K562 (cell line): Measurements from ENCODE around the gene PLA2R1. TPM values are rescaled to one million over a fixed set of nuclear protein-coding genes. Genes with fewer than 3 reads are reported as not detected.

Experiments
- ATAC-seq: fragments of 200-7000 bp; cut with Tn5 transposase; 3 replicates; pipeline ENCODE4 v1.9.1; 2020; ENCODE audit warnings: moderate library complexity
- BruUV-seq: library from RNA; stranded (reverse); fragments of 400-500 nt; replicated peaks from 2 replicates; lab custom pipeline; 2021; lab: Mats Ljungman, UMichigan
- CTCF ChIA-PET: fragments of 300-600 bp; formaldehyde crosslinking; extraction: SDS; loops from one replicate; lab custom pipeline; 2021; ENCODE audit warnings: low intra/inter-chr PET ratio; lab: Yijun Ruan, JAX
- POLR2A ChIA-PET: fragments of 300-600, 350-650 bp; sonication (Branson Sonifier 250); formaldehyde crosslinking; extraction: SDS; loops from one replicate; lab custom pipeline; 2021; ENCODE audit warnings: antibody characterized with exemption, inconsistent platforms; lab: Yijun Ruan, JAX
- DNase-seq, 4 experiments: peaks; one replicate each; pipeline versions ENCODE4 v3.0.0 to v3.0.0-alpha.2; 2011 to 2018; ENCODE audit warnings: low spot score in 3 of 4, mixed read lengths in 3 of 4; ENCODE audit errors: extremely low read depth in 1 of 4
- FAIRE-seq: peaks from 2 replicates; lab custom pipeline; 2011; peaks lifted over from hg19 to GRCh38; lab: Jason Lieb, UNC
- H2AFZ ChIP-seq: 2 replicates; pipeline ENCODE4 v1.6.0; 2011; ENCODE audit warnings: low read depth, low read length, control low read depth, inconsistent platforms
- H3K27ac ChIP-seq: fragments of 200-600 bp; 3 replicates; pipeline ENCODE4 v1.8.0; 2011; ENCODE audit warnings: low read depth, mild to moderate bottlenecking, control low read depth, inconsistent platforms, low read length, moderate library complexity, mixed read lengths; ENCODE audit errors: extremely low read depth
- H3K27me3 ChIP-seq, 2 experiments: fragments of 300-600 bp in 1 of 2; 2 replicates in 1 of 2; 3 replicates in 1 of 2; pipeline versions ENCODE4 v1.6.0 to v1.8.0; 2011; ENCODE audit warnings: inconsistent platforms in 2 of 2, low read length in 2 of 2, mild to moderate bottlenecking in 1 of 2, mixed read lengths in 1 of 2, moderate library complexity in 1 of 2; ENCODE audit not compliant: control insufficient read depth in 2 of 2, insufficient read depth in 2 of 2
- H3K36me3 ChIP-seq: fragments of 300-600 bp; 3 replicates; pipeline ENCODE4 v1.8.0; 2011; ENCODE audit warnings: mild to moderate bottlenecking, low read length, inconsistent platforms; ENCODE audit not compliant: control insufficient read depth, insufficient read depth
- H3K4me1 ChIP-seq, 2 experiments: fragments of 200-600 bp in 1 of 2; replicated peaks in 1 of 2; 2 replicates in 1 of 2; 3 replicates in 1 of 2; pipeline versions ENCODE4 v1.5.1 to v1.8.0; 2011; ENCODE audit warnings: inconsistent platforms in 2 of 2, low read length in 2 of 2, mild to moderate bottlenecking in 1 of 2, mixed read lengths in 1 of 2, moderate library complexity in 1 of 2; ENCODE audit not compliant: control insufficient read depth in 2 of 2, insufficient read depth in 2 of 2
- H3K4me2 ChIP-seq: 2 replicates; pipeline ENCODE4 v1.6.1; 2011; ENCODE audit warnings: low read length, control low read depth, inconsistent platforms, mixed read lengths; ENCODE audit not compliant: insufficient read depth
- H3K4me3 ChIP-seq: fragments of 200-600 bp; sonication (generic), shearing (Covaris generic); 2 replicates; pipeline ENCODE4 v1.5.1; 2016; ENCODE audit warnings: control low read depth, inconsistent platforms
- H3K79me2 ChIP-seq: fragments of 200-600 bp; 3 replicates; pipeline ENCODE4 v1.8.0; 2011; ENCODE audit warnings: low read length, inconsistent platforms; ENCODE audit not compliant: control insufficient read depth, insufficient read depth
- H3K9ac ChIP-seq, 2 experiments: 2 replicates each; pipeline versions ENCODE4 v1.6.0 to v1.6.1; 2011; ENCODE audit warnings: low read depth in 2 of 2, low read length in 2 of 2, control low read depth in 1 of 2, inconsistent platforms in 1 of 2, mild to moderate bottlenecking in 1 of 2, mixed read lengths in 1 of 2; ENCODE audit not compliant: insufficient read depth in 1 of 2
- H3K9me1 ChIP-seq: one replicate; pipeline ENCODE4 v1.6.0; 2011; ENCODE audit warnings: inconsistent platforms, mild to moderate bottlenecking, low read length, moderate library complexity; ENCODE audit not compliant: control insufficient read depth, insufficient read depth
- H3K9me3 ChIP-seq: replicated peaks from 2 replicates; pipeline ENCODE4 v1.5.1; 2011; ENCODE audit warnings: low read depth, low read length, inconsistent platforms; ENCODE audit not compliant: control insufficient read depth, insufficient read depth
- H4K20me1 ChIP-seq: replicated peaks from 2 replicates; pipeline ENCODE4 v1.6.1; 2011; ENCODE audit warnings: low read length, inconsistent platforms, mixed read lengths; ENCODE audit not compliant: control insufficient read depth, insufficient read depth
- CBX5 ChIP-seq: IDR thresholded peaks from 2 replicates; pipeline ENCODE4 v1.6.1; 2014; ENCODE audit warnings: low read depth, borderline replicate concordance
- CHD1 ChIP-seq: fragments of 200-600 bp; sonication (generic); IDR thresholded peaks from one replicate; pipeline ENCODE4 v1.6.1; 2012; ENCODE audit warnings: mild to moderate bottlenecking, moderate library complexity, low read length, inconsistent platforms
- COPS2 ChIP-seq: fragments of 450-650 bp; conservative IDR thresholded peaks from 2 replicates; pipeline ENCODE4 v1.6.1; 2016; ENCODE audit warnings: mild to moderate bottlenecking, moderate library complexity
- FOXA3 ChIP-seq, 2 experiments: fragments of 450-650 bp in 1 of 2; sonication (generic) in 1 of 2; formaldehyde crosslinking; IDR thresholded peaks in 1 of 2; conservative IDR thresholded peaks in 1 of 2; 2 replicates each; pipeline versions ENCODE4 v1.4.0 to v1.8.0; 2020 to 2022; ENCODE audit warnings: mild to moderate bottlenecking in 2 of 2, missing genetic modification reagents in 1 of 2
- HMG20A ChIP-seq: fragments of 450-650 bp; formaldehyde crosslinking; conservative IDR thresholded peaks from 2 replicates; pipeline ENCODE4 v1.4.0; 2020; ENCODE audit warnings: mild to moderate bottlenecking, mixed read lengths
- MCM5 ChIP-seq: fragments of 450-650 bp; IDR thresholded peaks from 2 replicates; pipeline ENCODE4 v1.6.1; 2016; ENCODE audit warnings: low read depth
- PHB2 ChIP-seq: fragments of 450-650 bp; IDR thresholded peaks from 2 replicates; pipeline ENCODE4 v1.6.1; 2017; ENCODE audit warnings: low read depth
- REST ChIP-seq, 2 experiments: fragments of 450-650 bp; formaldehyde crosslinking in 1 of 2; IDR thresholded peaks; 2 replicates each; pipeline versions ENCODE4 v1.4.0 to v1.6.1; 2014 to 2020; ENCODE audit warnings: mild to moderate bottlenecking in 2 of 2, borderline replicate concordance in 1 of 2, low read depth in 1 of 2
- TCF7L2 ChIP-seq: fragments of 150-350 bp; IDR thresholded peaks from 2 replicates; pipeline ENCODE4 v1.6.1; 2016; ENCODE audit warnings: low read depth, mild to moderate bottlenecking, low read length, moderate library complexity
- YBX1 ChIP-seq: fragments of 450-650 bp; IDR thresholded peaks from 2 replicates; pipeline ENCODE4 v1.7.1; 2016; ENCODE audit warnings: mild to moderate bottlenecking
- ZNF140 ChIP-seq: fragments of 250-450 bp; sonication (Bioruptor Pico); IDR thresholded peaks from 2 replicates; pipeline ENCODE4 v1.8.0; 2021; ENCODE audit warnings: moderate library complexity, mild to moderate bottlenecking, inconsistent platforms
- ZNF197 ChIP-seq: fragments of 200-800 bp; sonication (Bioruptor generic); IDR thresholded peaks from 2 replicates; pipeline ENCODE4 v1.6.1; 2016; ENCODE audit warnings: low read depth, missing genetic modification characterization, missing compliant biosample characterization
- ZNF347 ChIP-seq: fragments of 450-650 bp; formaldehyde crosslinking; IDR thresholded peaks from 2 replicates; pipeline ENCODE4 v1.4.0; 2020; ENCODE audit warnings: low read depth, mild to moderate bottlenecking, moderate library complexity
- ZNF445 ChIP-seq: fragments of 250-450 bp; sonication (Bioruptor Pico); IDR thresholded peaks from 2 replicates; pipeline ENCODE4 v1.4.0; 2020; ENCODE audit warnings: low read depth, mild to moderate bottlenecking, moderate library complexity
- ZNF76 ChIP-seq: fragments of 250-450 bp; sonication (Bioruptor Pico); IDR thresholded peaks from 2 replicates; pipeline ENCODE4 v1.4.0; 2020; ENCODE audit warnings: mild to moderate bottlenecking, moderate library complexity, borderline replicate concordance
- WGBS: fragments of 100-300 bp; shearing (Covaris generic); methylation state at CpG from one replicate; pipeline ENCODE4 v1.1.6; 2016; ENCODE audit warnings: low coverage, mixed read lengths; ENCODE audit not compliant: insufficient coverage; ENCODE audit errors: missing lambda C conversion rate; 5-methylcytosine and 5-hydroxymethylcytosine counted together
- in situ Hi-C: fragments of 300-500 bp; cut with MboI; formaldehyde crosslinking; loops from 4 replicates; pipeline ENCODE4 v1.15.0; 2018; ENCODE audit warnings: inconsistent platforms, mixed read lengths
- intact Hi-C: fragments of 100-400 bp; cut with micrococcal nuclease; formaldehyde crosslinking; loops from 2 replicates; pipeline ENCODE4 v1.14.2; 2022
- polyA plus RNA-seq, 8 experiments: library from polyadenylated mRNA; depleted of rRNA in 4 of 8; stranded (reverse) in 5 of 8; unstranded in 3 of 8; fragments of >200 nt; fragmentation: Nextera tagmentation in 2 of 8; fragmentation: Illumina TruSeq in 1 of 8; extraction: Ambion mirVana in 2 of 8; extraction: Trizol in 1 of 8; gene quantifications; 2 replicates each; pipeline versions ENCODE4 v1.2.1 to v1.2.3, GENCODE V29; 2011 to 2014; ENCODE audit warnings: inconsistent platforms in 1 of 8, missing spikeins in 1 of 8
- total RNA-seq, 7 experiments: library from RNA; depleted of rRNA in 6 of 7; stranded (reverse); fragments of >200 nt in 6 of 7; fragmentation: Illumina TruSeq in 2 of 7; extraction: Trizol in 2 of 7; gene quantifications; 2 replicates each; pipeline versions ENCODE4 v1.2.1 to v1.2.3, GENCODE V29; 2011 to 2021; ENCODE audit warnings: low replicate concordance in 1 of 7

The PLA2R1 gene
- total and polyA plus RNA-seq, 9 of the 15 experiments (the other 6 are each of a cell fraction or from before 2014, with no cell fraction given) = not detected

DNA sequence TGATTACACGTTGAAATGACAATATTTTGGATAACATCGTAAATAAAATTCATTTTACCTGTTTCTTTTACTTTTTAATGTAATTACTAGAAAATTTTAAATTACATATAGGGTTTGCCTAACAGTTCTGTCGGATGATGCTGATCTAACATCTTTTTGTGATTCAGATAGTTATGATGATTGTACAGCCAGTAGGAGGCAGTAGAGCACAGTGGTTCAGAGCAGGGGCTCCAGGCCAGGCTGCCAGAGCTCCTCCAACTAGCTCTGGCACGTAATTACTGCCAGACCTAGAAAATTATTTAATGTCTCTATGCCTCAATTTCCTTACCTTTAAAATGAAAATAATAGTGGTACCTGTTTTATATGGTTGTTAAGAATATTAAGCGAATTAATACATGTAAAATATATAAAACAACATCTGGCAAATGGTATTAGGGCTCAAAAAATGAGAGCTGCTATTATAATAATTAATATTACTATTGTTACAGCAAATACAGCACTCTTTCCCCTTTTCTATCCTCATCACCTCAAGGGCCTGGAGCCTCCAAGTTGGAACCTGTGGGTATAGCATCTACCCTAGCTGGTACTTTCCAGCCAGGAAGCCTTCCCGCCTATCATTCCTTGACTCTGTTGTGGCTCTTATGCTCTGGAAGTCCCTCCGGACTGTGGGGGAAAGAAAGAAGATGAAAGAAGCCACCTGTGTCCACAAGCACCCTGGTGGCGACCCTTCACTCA lies 47.7 kb upstream of the PLA2R1 start:
- Histone ChIP-seq H3K4me2 (no peak overlapping the region), H3K9me1 (no peaks in the 10 kb centered on the region), H2AFZ (no peak overlapping the region), H3K4me3 (no peak overlapping the region), H3K9me3 (no peaks in the 10 kb centered on the region), H3K27me3 (no peaks in the 10 kb centered on the region), H3K27ac (no peak overlapping the region), H3K4me1 (no peaks in the 10 kb centered on the region), H4K20me1 (no peaks in the 10 kb centered on the region), H3K9ac (no peak overlapping the region), H3K36me3 (no peaks in the 10 kb centered on the region), H3K79me2 (no peaks in the 10 kb centered on the region)
- POLR2A ChIA-PET = no interaction called here
- intact Hi-C loops = loop anchor here (1.0 to 10.0 kb wide), 3 partner anchors 100 to 1165 kb away; no protein-coding TSS in a partner anchor
- peak; percentile 95 for ATAC-seq
- in situ Hi-C loops = no loop called here
- CTCF ChIA-PET = interaction anchor here (0.6 to 0.8 kb wide), 4 partner anchors 99 to 886 kb away, joined by 3 read pairs; no protein-coding TSS in a partner anchor
- WGBS = under 1% methylated on average over 8 of the region's 8 CpGs
- no TSS peak for BruUV-seq
- peak; percentile 50 to 64 (median 61) for DNase-seq
- FAIRE-seq = peak; percentile 78
- TF ChIP-seq ZNF347 (CRISPR knock-in tag) (no peak), FOXA3 (CRISPR knock-in tag; conservative IDR thresholded peaks at IDR 0.05 in 1 of 2, IDR thresholded peaks at IDR 0.05 in 1 of 2) (no peak), CHD1 (no peak), PHB2 (no peak), ZNF76 (no peak), HMG20A (CRISPR knock-in tag) (no peak), REST (IDR thresholded peaks at IDR 0.05; ENCODE audit: borderline replicate concordance) (peak; percentile 54; the same call in 1 of the 2 replicates), REST (CRISPR knock-in tag; IDR thresholded peaks at IDR 0.05; ENCODE audit: low read depth) (no peak), MCM5 (no peak), TCF7L2 (no peak), COPS2 (no peak), ZNF197 (no peak), CBX5 (no peak), ZNF140 (CRISPR knock-in tag) (no peak), YBX1 (no peak), ZNF445 (CRISPR knock-in tag) (no peak)
